ENCODE measurements around the gene DAB2. TPM values are rescaled to one million over a fixed set of nuclear protein-coding genes. Genes with fewer than 3 reads are reported as not detected.

DAB2 gene
- polyA plus RNA-seq (0.63 and 0.72 TPM in 2 replicates), polyA minus RNA-seq (0.49 and 0.81 TPM in 2 replicates)

- Histone ChIP-seq H2AFZ (ENCODE audit: low read depth, low read length) (peak within 1 kb of the TSS; percentile 43), H3K9me2 (ENCODE audit: insufficient read depth, low read length) (no peaks in the 10 kb centered on the region), H3K79me2 (replicated peaks; ENCODE audit: insufficient read depth, low read length) (no peaks in the 10 kb centered on the region), H3K9me3 (ENCODE audit: low read length) (no peaks in the 10 kb centered on the region), H3K36me3 (ENCODE audit: insufficient read depth, low read length) (no peaks in the 10 kb centered on the region), H3K4me3 (ENCODE audit: low read length) (peak within 1 kb of the TSS; percentile 71), H3K27me3 (ENCODE audit: insufficient read depth, low read depth, low read length) (peaks cover 48% of the 10 kb centered on the region), H4K20me1 (ENCODE audit: insufficient read depth) (no peaks in the 10 kb centered on the region), H3K27ac (ENCODE audit: low read length) (no peak within 1 kb of the TSS), H3F3A (ENCODE audit: insufficient read depth, low read length, poor library complexity, severe bottlenecking) (no peaks in the 10 kb centered on the region), H3K4me2 (ENCODE audit: low read length) (peak within 1 kb of the TSS; percentile 82), H3K9ac (ENCODE audit: low read length) (peak within 1 kb of the TSS; percentile 45)
- TF ChIP-seq REST (IDR thresholded peaks at IDR 0.05; ENCODE audit: borderline replicate concordance) = no peak
- TF ChIP-seq EP300 (conservative IDR thresholded peaks at IDR 0.05; ENCODE audit: poor library complexity, severe bottlenecking) = no peak
- TF ChIP-seq MXI1 (conservative IDR thresholded peaks at IDR 0.05; ENCODE audit: poor library complexity, severe bottlenecking) = peak; percentile 25
- TF ChIP-seq RAD21 (conservative IDR thresholded peaks at IDR 0.05) = peak; percentile 24
- peak; percentile 47 for TF ChIP-seq POLR2AphosphoS5 (IDR thresholded peaks at IDR 0.05)
- TF ChIP-seq SMC3 (conservative IDR thresholded peaks at IDR 0.05; ENCODE audit: poor library complexity) = peak; percentile 33
- TF ChIP-seq TAF1 (IDR thresholded peaks at IDR 0.05; ENCODE audit: low read depth) = no peak
- TF ChIP-seq EZH2 (IDR thresholded peaks at IDR 0.05; ENCODE audit: borderline replicate concordance, insufficient read depth, low read length, poor library complexity, severe bottlenecking) = no peak
- TF ChIP-seq, protein P1, sequence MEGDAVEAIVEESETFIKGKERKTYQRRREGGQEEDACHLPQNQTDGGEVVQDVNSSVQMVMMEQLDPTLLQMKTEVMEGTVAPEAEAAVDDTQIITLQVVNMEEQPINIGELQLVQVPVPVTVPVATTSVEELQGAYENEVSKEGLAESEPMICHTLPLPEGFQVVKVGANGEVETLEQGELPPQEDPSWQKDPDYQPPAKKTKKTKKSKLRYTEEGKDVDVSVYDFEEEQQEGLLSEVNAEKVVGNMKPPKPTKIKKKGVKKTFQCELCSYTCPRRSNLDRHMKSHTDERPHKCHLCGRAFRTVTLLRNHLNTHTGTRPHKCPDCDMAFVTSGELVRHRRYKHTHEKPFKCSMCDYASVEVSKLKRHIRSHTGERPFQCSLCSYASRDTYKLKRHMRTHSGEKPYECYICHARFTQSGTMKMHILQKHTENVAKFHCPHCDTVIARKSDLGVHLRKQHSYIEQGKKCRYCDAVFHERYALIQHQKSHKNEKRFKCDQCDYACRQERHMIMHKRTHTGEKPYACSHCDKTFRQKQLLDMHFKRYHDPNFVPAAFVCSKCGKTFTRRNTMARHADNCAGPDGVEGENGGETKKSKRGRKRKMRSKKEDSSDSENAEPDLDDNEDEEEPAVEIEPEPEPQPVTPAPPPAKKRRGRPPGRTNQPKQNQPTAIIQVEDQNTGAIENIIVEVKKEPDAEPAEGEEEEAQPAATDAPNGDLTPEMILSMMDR (IDR thresholded peaks at IDR 0.05; ENCODE audit: poor library complexity, severe bottlenecking) = peak; percentile 73
Measured at GRCh38 chr5:39424736-39425637, at the start of gene DAB2. DAB2 (minus strand) TSS chr5:39424980; CDS start chr5:39394320, 30,660 bp downstream.

- H3K9ac ChIP-seq (ENCODE audit: low read length) = no peak overlapping the region
- no peaks in the 10 kb centered on the region for H3K36me3 ChIP-seq (ENCODE audit: insufficient read depth, low read length)
- no peak overlapping the region for H3K4me3 ChIP-seq (ENCODE audit: low read length)
- H3K27me3 ChIP-seq (ENCODE audit: insufficient read depth, low read depth, low read length) = no peaks in the 10 kb centered on the region
- no peak overlapping the region for H3K27ac ChIP-seq (ENCODE audit: low read length)
- H4K20me1 ChIP-seq (ENCODE audit: insufficient read depth) = no peaks in the 10 kb centered on the region
- H3K4me2 ChIP-seq (ENCODE audit: low read length) = no peak overlapping the region
- no peaks in the 10 kb centered on the region for H3F3A ChIP-seq (ENCODE audit: insufficient read depth, low read length, poor library complexity, severe bottlenecking)
- H2AFZ ChIP-seq (ENCODE audit: low read depth, low read length) = no peak overlapping the region
- no peaks in the 10 kb centered on the region for H3K9me3 ChIP-seq (ENCODE audit: low read length)
- TF ChIP-seq REST (IDR thresholded peaks at IDR 0.05; ENCODE audit: borderline replicate concordance) (no peak), TAF1 (IDR thresholded peaks at IDR 0.05; ENCODE audit: low read depth) (no peak), MXI1 (conservative IDR thresholded peaks at IDR 0.05; ENCODE audit: poor library complexity, severe bottlenecking) (no peak), EZH2 (IDR thresholded peaks at IDR 0.05; ENCODE audit: borderline replicate concordance, insufficient read depth, low read length, poor library complexity, severe bottlenecking) (no peak), POLR2AphosphoS5 (IDR thresholded peaks at IDR 0.05) (no peak), SMC3 (conservative IDR thresholded peaks at IDR 0.05; ENCODE audit: poor library complexity) (no peak), RAD21 (conservative IDR thresholded peaks at IDR 0.05) (no peak), EP300 (conservative IDR thresholded peaks at IDR 0.05; ENCODE audit: poor library complexity, severe bottlenecking) (no peak)
- TF ChIP-seq, protein P1 (IDR thresholded peaks at IDR 0.05; ENCODE audit: poor library complexity, severe bottlenecking) = no peak
- no peaks in the 10 kb centered on the region for H3K79me2 ChIP-seq (replicated peaks; ENCODE audit: insufficient read depth, low read length)
- H3K9me2 ChIP-seq (ENCODE audit: insufficient read depth, low read length) = no peaks in the 10 kb centered on the region
Measured at GRCh38 chr5:39473156-39473775, 48.5 kb upstream of the DAB2 start.
